HL-60 (cell line): ENCODE results near the gene RHBDD1.

Experiments
- CTCF ChIP-seq: IDR thresholded peaks from one replicate; pipeline ENCODE4 v1.5.1; 2011; ENCODE audit warnings: low read length, control low read depth, inconsistent platforms; ENCODE audit not compliant: insufficient read depth
- GABPA ChIP-seq: IDR thresholded peaks from 2 replicates; pipeline ENCODE4 v1.6.1; 2012; ENCODE audit warnings: low read depth
- POLR2AphosphoS5 ChIP-seq: IDR thresholded peaks from 2 replicates; pipeline ENCODE4 v1.6.1; 2012; ENCODE audit warnings: low read depth
- REST ChIP-seq: IDR thresholded peaks from 2 replicates; pipeline ENCODE4 v1.6.1; 2012; ENCODE audit warnings: low read depth; ENCODE audit not compliant: insufficient replicate concordance

GRCh38 chr2:226791487-226792081, 44.3 kb upstream of the RHBDD1 start:
- TF ChIP-seq CTCF (no peak), POLR2AphosphoS5 (peak; percentile 9; the same call in 1 of the 2 replicates), REST (no peak), GABPA (no peak)
